ENCODE measurements around the gene BLOC1S2. TPM values are rescaled to one million over a fixed set of nuclear protein-coding genes. Genes with fewer than 3 reads are reported as not detected.

Gene BLOC1S2
- total RNA-seq, 2 donors from 2014 or later = 18.0 to 30.0 TPM

DNA sequence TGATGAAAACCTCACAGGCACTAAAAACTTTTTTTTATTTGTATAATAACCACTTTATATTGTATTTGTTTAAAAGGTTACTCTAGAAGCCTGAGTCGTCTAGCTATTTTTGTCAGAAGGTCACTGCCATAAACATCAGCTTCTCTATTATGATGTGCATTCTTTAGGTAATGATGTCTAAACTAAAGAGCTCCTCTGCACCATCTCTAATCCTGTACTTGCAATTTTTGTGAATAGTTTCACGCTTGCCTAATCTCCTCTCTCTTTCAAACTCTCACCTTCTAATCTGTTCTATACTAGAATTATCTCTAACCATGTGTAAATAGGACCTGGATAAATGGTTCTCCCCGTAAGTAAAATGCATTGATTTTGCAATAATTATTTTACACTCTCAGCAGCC is 46.6 kb downstream of the BLOC1S2 start:
- TF ChIP-seq, protein P1, sequence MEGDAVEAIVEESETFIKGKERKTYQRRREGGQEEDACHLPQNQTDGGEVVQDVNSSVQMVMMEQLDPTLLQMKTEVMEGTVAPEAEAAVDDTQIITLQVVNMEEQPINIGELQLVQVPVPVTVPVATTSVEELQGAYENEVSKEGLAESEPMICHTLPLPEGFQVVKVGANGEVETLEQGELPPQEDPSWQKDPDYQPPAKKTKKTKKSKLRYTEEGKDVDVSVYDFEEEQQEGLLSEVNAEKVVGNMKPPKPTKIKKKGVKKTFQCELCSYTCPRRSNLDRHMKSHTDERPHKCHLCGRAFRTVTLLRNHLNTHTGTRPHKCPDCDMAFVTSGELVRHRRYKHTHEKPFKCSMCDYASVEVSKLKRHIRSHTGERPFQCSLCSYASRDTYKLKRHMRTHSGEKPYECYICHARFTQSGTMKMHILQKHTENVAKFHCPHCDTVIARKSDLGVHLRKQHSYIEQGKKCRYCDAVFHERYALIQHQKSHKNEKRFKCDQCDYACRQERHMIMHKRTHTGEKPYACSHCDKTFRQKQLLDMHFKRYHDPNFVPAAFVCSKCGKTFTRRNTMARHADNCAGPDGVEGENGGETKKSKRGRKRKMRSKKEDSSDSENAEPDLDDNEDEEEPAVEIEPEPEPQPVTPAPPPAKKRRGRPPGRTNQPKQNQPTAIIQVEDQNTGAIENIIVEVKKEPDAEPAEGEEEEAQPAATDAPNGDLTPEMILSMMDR (IDR thresholded peaks at IDR 0.05) = no peak
- Histone ChIP-seq H3K36me3 (peaks cover 71% of the 10 kb centered on the region), H3K27ac (no peak overlapping the region), H3K27me3 (no peaks in the 10 kb centered on the region), H3K4me3 (no peak overlapping the region), H3K9me3 (no peaks in the 10 kb centered on the region), H3K4me1 (no peaks in the 10 kb centered on the region)
- DNase-seq (ENCODE audit: low spot score) = no peak

DNA sequence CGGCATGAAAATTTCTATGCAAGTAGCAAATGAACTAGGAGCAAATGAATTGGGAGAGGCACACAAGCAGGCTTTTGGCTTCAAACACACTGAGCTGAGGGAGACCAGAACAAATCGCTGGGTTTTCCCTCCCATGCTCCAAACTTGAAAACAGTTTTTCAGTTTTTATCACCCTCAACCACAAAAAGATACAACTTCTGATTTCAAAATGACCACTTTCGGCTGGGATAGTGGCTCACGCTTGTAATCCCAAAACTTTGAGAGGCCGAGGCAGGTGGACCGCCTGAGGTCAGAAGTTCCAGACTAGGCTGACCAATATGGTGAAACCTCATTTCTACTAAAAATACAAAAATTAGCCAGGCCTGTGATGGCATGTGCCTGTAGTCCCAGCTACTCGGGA is 48.1 kb downstream of the BLOC1S2 start:
- no peak for DNase-seq (ENCODE audit: low spot score)
- peaks cover 67% of the 10 kb centered on the region for H3K36me3 ChIP-seq
- H3K4me1 ChIP-seq = no peaks in the 10 kb centered on the region
- TF ChIP-seq, protein P1 (IDR thresholded peaks at IDR 0.05) = no peak
- H3K27me3 ChIP-seq = no peaks in the 10 kb centered on the region
- H3K9me3 ChIP-seq = no peaks in the 10 kb centered on the region
- no peak overlapping the region for H3K4me3 ChIP-seq
- no peak overlapping the region for H3K27ac ChIP-seq

GRCh38 chr10:100232101-100232500 is 54.4 kb downstream of the BLOC1S2 start:
- H3K27me3 ChIP-seq = no peaks in the 10 kb centered on the region
- TF ChIP-seq, protein P1 (IDR thresholded peaks at IDR 0.05) = no peak
- no peaks in the 10 kb centered on the region for H3K9me3 ChIP-seq
- H3K36me3 ChIP-seq = peaks cover 42% of the 10 kb centered on the region
- H3K4me3 ChIP-seq = no peak overlapping the region
- H3K27ac ChIP-seq = no peak overlapping the region
- peaks cover 0 to 18% of the 10 kb centered on the region in 2 donors for H3K4me1 ChIP-seq
- DNase-seq (ENCODE audit: low spot score) = no peak

- peak overlapping the region; percentile 70 to 81 for H3K27ac ChIP-seq
- TF ChIP-seq, protein P1 (IDR thresholded peaks at IDR 0.05) = no peak
- no peaks in the 10 kb centered on the region for H3K9me3 ChIP-seq
- no peak for DNase-seq (ENCODE audit: low spot score)
- H3K36me3 ChIP-seq = peaks cover 29% of the 10 kb centered on the region
- peak overlapping the region; percentile 85 to 98 for H3K4me3 ChIP-seq
- no peaks in the 10 kb centered on the region for H3K27me3 ChIP-seq
- H3K4me1 ChIP-seq = peaks cover 0 to 18% of the 10 kb centered on the region in 2 donors
Measured at GRCh38 chr10:100229819-100230422, 56.6 kb downstream of the BLOC1S2 start.

DNA sequence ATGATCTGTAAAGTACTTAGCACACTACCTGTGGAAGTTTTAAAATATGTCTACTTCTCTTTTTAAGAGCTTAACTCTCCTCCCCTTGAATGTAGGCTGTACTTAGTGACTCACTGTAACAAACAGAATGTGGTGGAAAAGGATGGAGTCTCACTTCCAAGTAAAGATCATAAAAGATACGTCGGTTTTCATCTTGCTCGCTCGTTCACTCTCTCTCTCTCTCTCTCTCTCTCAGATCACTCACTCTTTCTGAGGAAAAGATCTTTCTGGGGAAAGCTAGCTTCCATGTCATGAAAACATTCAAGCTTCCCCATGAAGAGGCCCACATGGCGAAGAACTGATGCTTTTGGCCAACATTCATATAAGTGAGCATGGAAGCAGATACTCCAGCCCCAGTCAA is 62.6 kb downstream of the BLOC1S2 start:
- Histone ChIP-seq H3K4me1 (peaks cover 0 to 10% of the 10 kb centered on the region in 2 donors), H3K27ac (no peak overlapping the region), H3K9me3 (no peaks in the 10 kb centered on the region), H3K36me3 (peaks cover 49% of the 10 kb centered on the region), H3K27me3 (no peaks in the 10 kb centered on the region), H3K4me3 (no peak overlapping the region)
- DNase-seq (ENCODE audit: low spot score) = no peak
- TF ChIP-seq, protein P1 (IDR thresholded peaks at IDR 0.05) = no peak

Other genes with a start within 250 kb of the BLOC1S2 start
- not detected for gene CPN1, start 204.8 kb downstream of the BLOC1S2 start, total RNA-seq
- gene ERLIN1, start 100.7 kb downstream of the BLOC1S2 start, total RNA-seq = 10 to 100 TPM in 1 of 2 donors, 1 to 10 TPM in 1; 7.2 to 10.8 TPM
- gene CHUK, start 57.1 kb downstream of the BLOC1S2 start, total RNA-seq = 10 to 100 TPM in 1 of 2 donors, 1 to 10 TPM in 1; 9.6 to 11.0 TPM
- 10 to 100 TPM in 1 of 2 donors, 1 to 10 TPM in 1; 8.1 to 10.5 TPM for gene CWF19L1, start 19.0 kb downstream of the BLOC1S2 start, total RNA-seq
- gene PKD2L1, start 43.5 kb upstream of the BLOC1S2 start, total RNA-seq = not detected
- 10 to 100 TPM in 1 of 2 donors, 1 to 10 TPM in 1; 7.9 to 25.4 TPM for gene SCD, start 60.6 kb upstream of the BLOC1S2 start, total RNA-seq
- not detected for gene WNT8B, start 176.3 kb upstream of the BLOC1S2 start, total RNA-seq
- 1 to 10 TPM; 2.0 to 4.5 TPM for gene SEC31B, start 233.2 kb upstream of the BLOC1S2 start, total RNA-seq
- 100 to 1,000 TPM; 355 to 361 TPM for gene NDUFB8, start 243.2 kb upstream of the BLOC1S2 start, total RNA-seq
- gene HIF1AN, start 249.3 kb upstream of the BLOC1S2 start, total RNA-seq = 10 to 100 TPM in 1 of 2 donors, 1 to 10 TPM in 1; 8.5 to 11.3 TPM